GM21447 (cell line): ENCODE results near the gene LRRC32.
"Not testable (repeated sequence)": the region's sequence is repeated elsewhere in the genome, so short reads cannot be mapped to it uniquely, and the experiment has no call there.

Source experiments
- ATAC-seq: cut with Tn5 transposase; IDR thresholded peaks from one replicate; pipeline ENCODE4 v1.9.1; 2021; ENCODE audit not compliant: unreplicated experiment

LRRC32 gene

GRCh38 chr11:76616676-76617552 lies 53.6 kb downstream of the LRRC32 start:
- ATAC-seq = no peak

- no peak for ATAC-seq
Measured at GRCh38 chr11:76615950-76616349, 54.6 kb downstream of the LRRC32 start.

- no peak for ATAC-seq
Measured at GRCh38 chr11:76614471-76615179, 55.9 kb downstream of the LRRC32 start.

- ATAC-seq = no peak
Measured at GRCh38 chr11:76613901-76614300, 56.6 kb downstream of the LRRC32 start.

- ATAC-seq = no peak
Measured at GRCh38 chr11:76612226-76612625, 58.3 kb downstream of the LRRC32 start.

GRCh38 chr11:76610871-76611475 lies 59.6 kb downstream of the LRRC32 start:
- ATAC-seq = no peak

- no peak for ATAC-seq
Measured at GRCh38 chr11:76610371-76610770, 60.2 kb downstream of the LRRC32 start.

GRCh38 chr11:76609736-76610370 lies 60.7 kb downstream of the LRRC32 start:
- ATAC-seq = no peak

- not testable (repeated sequence) for ATAC-seq
Measured at GRCh38 chr11:76608879-76609460, 61.6 kb downstream of the LRRC32 start.

- not testable (repeated sequence) for ATAC-seq
Measured at GRCh38 chr11:76608228-76608627, 62.3 kb downstream of the LRRC32 start.
